ENCODE data around the gene NELL1. TPM values are rescaled to one million over a fixed set of nuclear protein-coding genes. Genes with fewer than 3 reads are reported as not detected.

Gene NELL1
- total RNA-seq, 4 donors from 2014 or later, result not detected

GRCh38 chr11:21374376-21374775 lies 705.0 kb downstream of the NELL1 start:
- TF ChIP-seq CTCF (IDR thresholded peaks at IDR 0.05) (no peak), POLR2A (IDR thresholded peaks at IDR 0.05) (no peak)
- no peak overlapping the region for H3K4me3 ChIP-seq (replicated peaks in 1 of 3)
- no peaks in the 10 kb centered on the region for H3K9me3 ChIP-seq
- no peaks in the 10 kb centered on the region for H3K27me3 ChIP-seq
- no peak for DNase-seq
- no peak overlapping the region for H3K27ac ChIP-seq
- no peaks in the 10 kb centered on the region for H3K36me3 ChIP-seq
- intact Hi-C loops (cut with DNase I), result no loop called here
- H3K4me1 ChIP-seq, result no peaks in the 10 kb centered on the region
- 58 to 60% methylated on average over 5 of the region's 5 CpGs for WGBS, 2 donors

- no peak for DNase-seq
- intact Hi-C loops (cut with DNase I), result no loop called here
- 84 to 85% methylated on average over 4 of the region's 4 CpGs for WGBS, 2 donors
- Histone ChIP-seq H3K27ac (no peak overlapping the region), H3K36me3 (no peaks in the 10 kb centered on the region), H3K4me3 (replicated peaks in 1 of 3) (no peak overlapping the region), H3K4me1 (no peaks in the 10 kb centered on the region), H3K27me3 (no peaks in the 10 kb centered on the region), H3K9me3 (no peaks in the 10 kb centered on the region)
- TF ChIP-seq CTCF (IDR thresholded peaks at IDR 0.05), result no peak
- no peak for TF ChIP-seq POLR2A (IDR thresholded peaks at IDR 0.05)
Observed at GRCh38 chr11:21385669-21386440, 716.5 kb downstream of the NELL1 start.

GRCh38 chr11:21390430-21390829 lies 721.0 kb downstream of the NELL1 start:
- no peak for TF ChIP-seq CTCF (IDR thresholded peaks at IDR 0.05)
- no peak for TF ChIP-seq POLR2A (IDR thresholded peaks at IDR 0.05)

GRCh38 chr11:21396342-21397008 lies 727.1 kb downstream of the NELL1 start:
- Histone ChIP-seq H3K9me3 (no peaks in the 10 kb centered on the region), H3K36me3 (no peaks in the 10 kb centered on the region), H3K27me3 (no peaks in the 10 kb centered on the region), H3K4me3 (replicated peaks in 1 of 3) (no peak overlapping the region), H3K4me1 (no peaks in the 10 kb centered on the region), H3K27ac (no peak overlapping the region)
- WGBS, 2 donors, result 49 to 61% methylated on average over 5 of the region's 5 CpGs
- intact Hi-C loops (cut with DNase I), result no loop called here
- TF ChIP-seq POLR2A (IDR thresholded peaks at IDR 0.05), result no peak
- no peak for TF ChIP-seq CTCF (IDR thresholded peaks at IDR 0.05)
- DNase-seq, result no peak

More at GRCh38 chr11:21390430-21390829, 721.0 kb downstream of the NELL1 start:
- Histone ChIP-seq H3K36me3 (no peaks in the 10 kb centered on the region), H3K27ac (no peak overlapping the region), H3K27me3 (no peaks in the 10 kb centered on the region), H3K9me3 (no peaks in the 10 kb centered on the region), H3K4me1 (no peaks in the 10 kb centered on the region), H3K4me3 (replicated peaks in 1 of 3) (no peak overlapping the region)
- DNase-seq, result no peak
- 82 to 92% methylated on average over 5 of the region's 5 CpGs for WGBS, 2 donors
- intact Hi-C loops (cut with DNase I), result no loop called here

GRCh38 chr11:21398195-21398594 lies 728.8 kb downstream of the NELL1 start:
- intact Hi-C loops (cut with DNase I), result no loop called here
- TF ChIP-seq POLR2A (IDR thresholded peaks at IDR 0.05) (no peak), CTCF (IDR thresholded peaks at IDR 0.05) (no peak)
- DNase-seq, result no peak
- Histone ChIP-seq H3K27me3 (no peaks in the 10 kb centered on the region), H3K36me3 (no peaks in the 10 kb centered on the region), H3K9me3 (no peaks in the 10 kb centered on the region), H3K4me1 (no peaks in the 10 kb centered on the region), H3K27ac (no peak overlapping the region), H3K4me3 (replicated peaks in 1 of 3) (no peak overlapping the region)
- 88 to 90% methylated on average over 3 of the region's 3 CpGs for WGBS, 2 donors
